SH-SY5Y (cell line): Measurements from ENCODE around the gene GPR62.

Experiments used
- GATA2 ChIP-seq: IDR thresholded peaks from 2 replicates; pipeline ENCODE4 v1.6.1; 2011; ENCODE audit warnings: mild to moderate bottlenecking, low read depth, low read length
- GATA3 ChIP-seq: IDR thresholded peaks from 2 replicates; pipeline ENCODE4 v1.6.1; 2011; ENCODE audit warnings: low read depth, mild to moderate bottlenecking, low read length, moderate library complexity

GPR62 gene

GRCh38 chr3:51944451-51945021 is 10.6 kb upstream of the GPR62 start:
- TF ChIP-seq GATA2, result no peak
- no peak for TF ChIP-seq GATA3

GRCh38 chr3:51945031-51945840 is 9.9 kb upstream of the GPR62 start:
- TF ChIP-seq GATA2 (no peak), GATA3 (no peak)

- TF ChIP-seq GATA3, result no peak
- no peak for TF ChIP-seq GATA2
These were observed 9.1 kb upstream of the GPR62 start for GRCh38 chr3:51945926-51946705.

- TF ChIP-seq GATA3, result no peak
- TF ChIP-seq GATA2, result no peak
These were observed 8.4 kb upstream of the GPR62 start for GRCh38 chr3:51946796-51947195.

- no peak for TF ChIP-seq GATA3
- TF ChIP-seq GATA2, result no peak
These were observed 7.8 kb upstream of the GPR62 start for GRCh38 chr3:51947215-51947900.

- TF ChIP-seq GATA2, result no peak
- TF ChIP-seq GATA3, result no peak
These were observed 7.1 kb upstream of the GPR62 start for GRCh38 chr3:51948016-51948580.

- TF ChIP-seq GATA2, result no peak
- no peak for TF ChIP-seq GATA3
These were observed 6.1 kb upstream of the GPR62 start for GRCh38 chr3:51949121-51949520.

- TF ChIP-seq GATA3 (no peak), GATA2 (no peak)
These were observed 4.3 kb upstream of the GPR62 start for GRCh38 chr3:51950899-51951298.

GRCh38 chr3:51953445-51953844 is 1.7 kb upstream of the GPR62 start:
- TF ChIP-seq GATA3 (no peak), GATA2 (no peak)

GRCh38 chr3:51954105-51954504 is 1.1 kb upstream of the GPR62 start:
- TF ChIP-seq GATA3 (no peak), GATA2 (no peak)

- TF ChIP-seq GATA2, result no peak
- no peak for TF ChIP-seq GATA3
These were observed 468 bp upstream of the GPR62 start for GRCh38 chr3:51954713-51955112.

GRCh38 chr3:51955893-51956770 is 951 bp downstream of the GPR62 start:
- TF ChIP-seq GATA3 (no peak), GATA2 (no peak)

- TF ChIP-seq GATA2, result no peak
- TF ChIP-seq GATA3, result no peak
These were observed 2.5 kb downstream of the GPR62 start for GRCh38 chr3:51957520-51958205.
